Panc1 (cell line): ENCODE measurements around the gene VSX2.

Source experiments
- CTCF ChIP-seq: fragments of 450-650 bp; IDR thresholded peaks from 2 replicates; pipeline ENCODE4 v1.5.1; 2017; ENCODE audit warnings: mild to moderate bottlenecking
- POLR2AphosphoS5 ChIP-seq: IDR thresholded peaks from 2 replicates; pipeline ENCODE4 v1.6.1; 2012; ENCODE audit warnings: mild to moderate bottlenecking, low read depth, low read length, moderate library complexity
- REST ChIP-seq, 2 experiments: IDR thresholded peaks; 2 replicates each; pipeline ENCODE4 v1.6.1; 2011 to 2012; ENCODE audit warnings: low read depth in 2 of 2, control low read depth in 1 of 2, low read length in 1 of 2, mild to moderate bottlenecking in 1 of 2, moderate library complexity in 1 of 2; ENCODE audit not compliant: insufficient read depth in 1 of 2
- SIN3A ChIP-seq: IDR thresholded peaks from 2 replicates; pipeline ENCODE4 v1.6.1; 2012; ENCODE audit warnings: low read depth, mild to moderate bottlenecking, low read length, moderate library complexity, borderline replicate concordance; ENCODE audit not compliant: insufficient read depth
- TCF7L2 ChIP-seq: IDR thresholded peaks from 2 replicates; pipeline ENCODE4 v1.6.1; 2011; ENCODE audit warnings: mild to moderate bottlenecking, low read depth, low read length, inconsistent platforms

GRCh38 chr14:74195623-74196022 is 43.6 kb upstream of the VSX2 start:
- TF ChIP-seq CTCF: no peak
- TF ChIP-seq SIN3A: no peak
- TF ChIP-seq POLR2AphosphoS5: no peak
- TF ChIP-seq REST (IDR thresholded peaks at IDR 0.05; ENCODE audit: insufficient read depth in 1 of 2, low read depth in 2 of 2, low read length in 1 of 2): no peak
- no peak for TF ChIP-seq TCF7L2
